NT2/D1 (cell line): ENCODE data around the gene RAP1GAP.

Source experiments
- DNase-seq: peaks from one replicate; pipeline ENCODE4 v3.0.0-alpha.2; 2011; ENCODE audit warnings: low read depth, low spot score
- H3K27me3 ChIP-seq: 2 replicates; pipeline ENCODE4 v1.6.0; 2011; ENCODE audit warnings: mild to moderate bottlenecking; ENCODE audit not compliant: insufficient read length, insufficient read depth
- H3K36me3 ChIP-seq: 2 replicates; pipeline ENCODE4 v1.6.1; 2011; ENCODE audit warnings: mild to moderate bottlenecking, low read length, mixed read lengths; ENCODE audit not compliant: insufficient read depth, insufficient read length
- H3K4me1 ChIP-seq: 2 replicates; pipeline ENCODE4 v1.5.1; 2011; ENCODE audit not compliant: insufficient read depth, insufficient read length
- H3K4me3 ChIP-seq: 2 replicates; pipeline ENCODE4 v1.5.1; 2011; ENCODE audit warnings: low read depth; ENCODE audit not compliant: insufficient read length
- H3K9ac ChIP-seq: 2 replicates; pipeline ENCODE4 v1.6.0; 2011; ENCODE audit warnings: low read depth; ENCODE audit not compliant: insufficient read length
- H3K9me3 ChIP-seq: 2 replicates; pipeline ENCODE4 v1.5.1; 2011; ENCODE audit warnings: mild to moderate bottlenecking, low read length; ENCODE audit not compliant: insufficient read depth
- SUZ12 ChIP-seq: IDR thresholded peaks from 2 replicates; pipeline ENCODE4 v1.6.1; 2011; ENCODE audit not compliant: insufficient read length, insufficient read depth; ENCODE audit errors: extremely low read depth
- YY1 ChIP-seq: IDR thresholded peaks from 2 replicates; pipeline ENCODE4 v1.6.1; 2011; ENCODE audit not compliant: insufficient read length, insufficient read depth
- ZNF274 ChIP-seq: IDR thresholded peaks from 2 replicates; pipeline ENCODE4 v1.6.1; 2011; ENCODE audit warnings: mild to moderate bottlenecking, low read depth, low read length

RAP1GAP gene

GRCh38 chr1:21621761-21622436 lies 47.3 kb downstream of the RAP1GAP start:
- no peaks in the 10 kb centered on the region for H3K9me3 ChIP-seq
- TF ChIP-seq SUZ12 (no peak), YY1 (no peak), ZNF274 (no peak)
- peak overlapping the region; percentile 56 for H3K9ac ChIP-seq
- peaks cover 14% of the 10 kb centered on the region for H3K27me3 ChIP-seq
- DNase-seq = no peak
- H3K4me1 ChIP-seq = peaks cover 14% of the 10 kb centered on the region
- no peaks in the 10 kb centered on the region for H3K36me3 ChIP-seq
- peak overlapping the region; percentile 34 for H3K4me3 ChIP-seq

- Histone ChIP-seq H3K36me3 (no peaks in the 10 kb centered on the region), H3K27me3 (peaks cover 14% of the 10 kb centered on the region), H3K9me3 (no peaks in the 10 kb centered on the region), H3K4me1 (peaks cover 14% of the 10 kb centered on the region), H3K4me3 (no peak overlapping the region), H3K9ac (no peak overlapping the region)
- no peak for DNase-seq
- no peak for TF ChIP-seq YY1
- TF ChIP-seq ZNF274 = no peak
- TF ChIP-seq SUZ12 = no peak
Observed at GRCh38 chr1:21621051-21621450, 48.1 kb downstream of the RAP1GAP start.

- Histone ChIP-seq H3K9me3 (no peaks in the 10 kb centered on the region), H3K4me1 (peaks cover 14% of the 10 kb centered on the region), H3K27me3 (peaks cover 14% of the 10 kb centered on the region), H3K9ac (no peak overlapping the region), H3K36me3 (no peaks in the 10 kb centered on the region), H3K4me3 (no peak overlapping the region)
- DNase-seq = no peak
- TF ChIP-seq YY1 (no peak), SUZ12 (no peak), ZNF274 (no peak)
Observed at GRCh38 chr1:21620496-21620895, 48.7 kb downstream of the RAP1GAP start.

- Histone ChIP-seq H3K9ac (no peak overlapping the region), H3K27me3 (peaks cover 14% of the 10 kb centered on the region), H3K4me1 (peaks cover 14% of the 10 kb centered on the region), H3K4me3 (no peak overlapping the region), H3K9me3 (no peaks in the 10 kb centered on the region), H3K36me3 (no peaks in the 10 kb centered on the region)
- DNase-seq = no peak
- no peak for TF ChIP-seq SUZ12
- TF ChIP-seq YY1 = no peak
- TF ChIP-seq ZNF274 = no peak
Observed at GRCh38 chr1:21620011-21620410, 49.1 kb downstream of the RAP1GAP start.

- no peak overlapping the region for H3K4me3 ChIP-seq
Observed at GRCh38 chr1:21619375-21619947, 49.7 kb downstream of the RAP1GAP start.

GRCh38 chr1:21618561-21619374 lies 50.4 kb downstream of the RAP1GAP start:
- H3K36me3 ChIP-seq = no peaks in the 10 kb centered on the region
- TF ChIP-seq ZNF274 (no peak), YY1 (no peak), SUZ12 (no peak)
- peaks cover 14% of the 10 kb centered on the region for H3K27me3 ChIP-seq
- peaks cover 14% of the 10 kb centered on the region for H3K4me1 ChIP-seq
- no peaks in the 10 kb centered on the region for H3K9me3 ChIP-seq
- H3K9ac ChIP-seq = peak overlapping the region; percentile 61
- no peak overlapping the region for H3K4me3 ChIP-seq
- DNase-seq = no peak

More at GRCh38 chr1:21619375-21619947, 49.7 kb downstream of the RAP1GAP start:
- Histone ChIP-seq H3K9me3 (no peaks in the 10 kb centered on the region), H3K27me3 (peaks cover 14% of the 10 kb centered on the region), H3K9ac (no peak overlapping the region), H3K36me3 (no peaks in the 10 kb centered on the region), H3K4me1 (peaks cover 14% of the 10 kb centered on the region)
- no peak for DNase-seq
- TF ChIP-seq SUZ12 (no peak), YY1 (no peak), ZNF274 (no peak)

GRCh38 chr1:21618059-21618458 lies 51.1 kb downstream of the RAP1GAP start:
- TF ChIP-seq SUZ12 = no peak
- TF ChIP-seq ZNF274 = no peak
- TF ChIP-seq YY1 = no peak

More at GRCh38 chr1:21618059-21618458, 51.1 kb downstream of the RAP1GAP start:
- Histone ChIP-seq H3K4me3 (no peak overlapping the region), H3K27me3 (peaks cover 14% of the 10 kb centered on the region), H3K4me1 (peaks cover 13% of the 10 kb centered on the region), H3K9me3 (no peaks in the 10 kb centered on the region), H3K36me3 (no peaks in the 10 kb centered on the region), H3K9ac (no peak overlapping the region)
- no peak for DNase-seq
